Stomach (tissue), 9 donors: ENCODE measurements around the gene GCNT2. TPM values are rescaled to one million over a fixed set of nuclear protein-coding genes. Genes with fewer than 3 reads are reported as not detected.

ENCODE experiments used
- DNase-seq, 2 donors: peaks; one replicate each; pipeline versions ENCODE4 v3.0.0 to v3.0.0-alpha.2; 2013 to 2019
- H3K27ac ChIP-seq, 5 donors: fragments of 200-600 bp in 4 of 5; sonication (generic) in 4 of 5; one replicate each; pipeline ENCODE4 v1.5.1; 2013 to 2019; ENCODE audit warnings: mild to moderate bottlenecking in 1 of 5, moderate library complexity in 1 of 5
- H3K27me3 ChIP-seq, 3 donors: fragments of 200-600 bp; sonication (generic); one replicate each; pipeline ENCODE4 v1.5.1; 2017 to 2019; ENCODE audit warnings: mixed run types in 1 of 3
- H3K36me3 ChIP-seq, 4 donors: fragments of 200-600 bp; sonication (generic); 1 replicate in 3 of 4; 2 replicates in 1 of 4; pipeline ENCODE4 v1.5.1; 2016 to 2019
- H3K4me1 ChIP-seq, 4 donors: fragments of 200-600 bp; sonication (generic); one replicate each; pipeline ENCODE4 v1.5.1; 2016 to 2019
- H3K4me3 ChIP-seq, 4 donors: fragments of 200-600 bp; sonication (generic) in 3 of 4; one replicate each; pipeline ENCODE4 v1.5.1; 2016 to 2019; ENCODE audit warnings: mild to moderate bottlenecking in 1 of 4
- H3K9me3 ChIP-seq, 4 donors: fragments of 200-600 bp; sonication (generic); one replicate each; pipeline ENCODE4 v1.5.1; 2016 to 2019
- CTCF ChIP-seq, 7 experiments: fragments of 450-650 bp in 4 of 7; fragments of 200-600 bp in 3 of 7; sonication (generic) in 3 of 7; IDR thresholded peaks; one replicate each; pipeline ENCODE4 v1.5.1; 2016 to 2019; ENCODE audit warnings: antibody characterized with exemption in 7 of 7, control low read depth in 2 of 7, mild to moderate bottlenecking in 1 of 7
- EP300 ChIP-seq: sonication (generic); formaldehyde crosslinking; IDR thresholded peaks from one replicate; pipeline ENCODE4 v1.6.1; 2017; ENCODE audit warnings: antibody characterized with exemption
- POLR2A ChIP-seq, 4 donors: fragments of 450-650 bp; IDR thresholded peaks; one replicate each; pipeline ENCODE4 v1.6.1; 2016; ENCODE audit warnings: antibody characterized with exemption in 4 of 4, control low read depth in 2 of 4, mild to moderate bottlenecking in 1 of 4, moderate library complexity in 1 of 4
- POLR2AphosphoS5 ChIP-seq, 3 donors: sonication (generic); formaldehyde crosslinking; IDR thresholded peaks; one replicate each; pipeline ENCODE4 v1.6.1; 2016; ENCODE audit warnings: antibody characterized with exemption in 3 of 3
- WGBS, 5 donors: extraction: QIAGEN DNeasy Blood & Tissue Kit in 3 of 5; methylation state at CpG; one replicate each; pipeline versions ENCODE4 v1.1.5 to v1.1.7; 2013 to 2018; 5-methylcytosine and 5-hydroxymethylcytosine counted together
- intact Hi-C: fragments of 100-400 bp; cut with DNase I; formaldehyde crosslinking; loops from one replicate; pipeline ENCODE4 v1.15.1; 2023; ENCODE audit warnings: low total_unique reads
- polyA plus RNA-seq, 3 donors: library from polyadenylated mRNA; stranded (reverse); fragments of 200-250 nt; gene quantifications; one replicate each; pipeline ENCODE4 v1.2.3, GENCODE V29; 2013
- total RNA-seq, 5 donors: library from RNA; depleted of rRNA; stranded (reverse); fragments of >200 nt; gene quantifications; one replicate each; pipeline versions ENCODE4 v1.1.0 to v1.2.3, GENCODE V29; 2014 to 2016
- donor health status: healthy with polysubstance abuse.
- donor health status: Bipolar disorder and iron deficiency.
- donor health status: healthy.

GCNT2 gene
- total and polyA plus RNA-seq, 8 donors: 4.5 to 132 (median 29.7) TPM

- TF ChIP-seq POLR2A (IDR thresholded peaks at IDR 0.05) (no peak), EP300 (no peak), CTCF (IDR thresholded peaks at IDR 0.05) (no peak), POLR2AphosphoS5 (IDR thresholded peaks at IDR 0.05) (no peak)
- DNase-seq: no peak
- no peaks in the 10 kb centered on the region for H3K9me3 ChIP-seq
- 87 to 96% (median 88%) methylated on average over 5 of the region's 5 CpGs for WGBS, 5 donors
- intact Hi-C loops: no loop called here
- peaks cover 0 to 3% (median 1%) of the 10 kb centered on the region in 4 donors for H3K36me3 ChIP-seq
- H3K4me1 ChIP-seq: peaks cover 0 to 31% (median 16%) of the 10 kb centered on the region in 4 donors
- no peaks in the 10 kb centered on the region for H3K27me3 ChIP-seq
- no peak overlapping the region for H3K27ac ChIP-seq
- no peak overlapping the region for H3K4me3 ChIP-seq
These were observed 16.6 kb downstream of the GCNT2 start for GRCh38 chr6:10537726-10538125.

- DNase-seq: no peak
- intact Hi-C loops: no loop called here
- Histone ChIP-seq H3K4me3 (no peak overlapping the region), H3K27ac (no peak overlapping the region), H3K4me1 (peaks cover 0 to 12% (median 5%) of the 10 kb centered on the region in 4 donors), H3K27me3 (no peaks in the 10 kb centered on the region), H3K9me3 (no peaks in the 10 kb centered on the region), H3K36me3 (peaks cover 0 to 3% (median 1%) of the 10 kb centered on the region in 4 donors)
- no peak for TF ChIP-seq CTCF (IDR thresholded peaks at IDR 0.05)
- TF ChIP-seq POLR2AphosphoS5 (IDR thresholded peaks at IDR 0.05): no peak
- no peak for TF ChIP-seq EP300
- TF ChIP-seq POLR2A (IDR thresholded peaks at IDR 0.05): no peak
- 80 to 87% (median 82%) methylated on average over 4 of the region's 4 CpGs for WGBS, 5 donors
These were observed 19.1 kb downstream of the GCNT2 start for GRCh38 chr6:10540073-10540746.

- 68 to 90% (median 81%) methylated on average over 1 of the region's 1 CpG for WGBS, 5 donors
- H3K27me3 ChIP-seq: no peaks in the 10 kb centered on the region
- H3K4me3 ChIP-seq: no peak overlapping the region
- TF ChIP-seq CTCF (IDR thresholded peaks at IDR 0.05): no peak
- no peak for TF ChIP-seq EP300
- no peak for TF ChIP-seq POLR2A (IDR thresholded peaks at IDR 0.05)
- no peak for TF ChIP-seq POLR2AphosphoS5 (IDR thresholded peaks at IDR 0.05)
- peaks cover 0 to 3% (median 1%) of the 10 kb centered on the region in 4 donors for H3K36me3 ChIP-seq
- H3K4me1 ChIP-seq: peaks cover 0 to 19% (median 7%) of the 10 kb centered on the region in 4 donors
- intact Hi-C loops: no loop called here
- H3K9me3 ChIP-seq: no peaks in the 10 kb centered on the region
- H3K27ac ChIP-seq: no peak overlapping the region
- no peak for DNase-seq
These were observed 20.4 kb downstream of the GCNT2 start for GRCh38 chr6:10541591-10541990.

- no peak for TF ChIP-seq EP300
- TF ChIP-seq CTCF (IDR thresholded peaks at IDR 0.05): no peak
- TF ChIP-seq POLR2A (IDR thresholded peaks at IDR 0.05): no peak
- no peak for TF ChIP-seq POLR2AphosphoS5 (IDR thresholded peaks at IDR 0.05)
- Histone ChIP-seq H3K27me3 (no peaks in the 10 kb centered on the region), H3K9me3 (no peaks in the 10 kb centered on the region), H3K4me3 (no peak overlapping the region), H3K36me3 (peaks cover 0 to 3% (median 0%) of the 10 kb centered on the region in 4 donors), H3K4me1 (peaks cover 0 to 19% (median 7%) of the 10 kb centered on the region in 4 donors), H3K27ac (no peak overlapping the region)
- DNase-seq: no peak
- WGBS, 5 donors: 68 to 91% (median 85%) methylated on average over 2 of the region's 2 CpGs
- intact Hi-C loops: no loop called here
These were observed 21.1 kb downstream of the GCNT2 start for GRCh38 chr6:10542213-10542612.
